Measurements from ENCODE around the gene MED27.

MED27 gene

GRCh38 chr9:132049900-132050299 is 29.8 kb downstream of the MED27 start:
- POLR2A ChIA-PET = no interaction called here
- no peak for DNase-seq (ENCODE audit: low read depth, low spot score)
- CTCF ChIA-PET = interaction anchor here (1.5 kb wide), 1 partner anchor 9 kb away, joined by 3 read pairs; no protein-coding TSS in a partner anchor
- H3K4me3 ChIP-seq (ENCODE audit: low read depth, low read length) = no peak overlapping the region
- TF ChIP-seq CTCF (IDR thresholded peaks at IDR 0.05; ENCODE audit: insufficient read depth, low read length, missing control alignments) = no peak

GRCh38 chr9:132049323-132049882 is 30.3 kb downstream of the MED27 start:
- ChIA-PET POLR2A (no interaction called here), CTCF (interaction anchor here (1.5 kb wide), 1 partner anchor 10 kb away, joined by 3 read pairs; no protein-coding TSS in a partner anchor)

GRCh38 chr9:132048201-132048600 is 31.5 kb downstream of the MED27 start:
- ChIA-PET CTCF (no interaction called here), POLR2A (no interaction called here)
- no peak for DNase-seq (ENCODE audit: low read depth, low spot score)
- H3K4me3 ChIP-seq (ENCODE audit: low read depth, low read length) = no peak overlapping the region
- TF ChIP-seq CTCF (IDR thresholded peaks at IDR 0.05; ENCODE audit: insufficient read depth, low read length, missing control alignments) = no peak

More at GRCh38 chr9:132049323-132049882, 30.3 kb downstream of the MED27 start:
- no peak for TF ChIP-seq CTCF (IDR thresholded peaks at IDR 0.05; ENCODE audit: insufficient read depth, low read length, missing control alignments)
- no peak for DNase-seq (ENCODE audit: low read depth, low spot score)
- H3K4me3 ChIP-seq (ENCODE audit: low read depth, low read length) = no peak overlapping the region

- POLR2A ChIA-PET = no interaction called here
- no peak overlapping the region for H3K4me3 ChIP-seq (ENCODE audit: low read depth, low read length)
- DNase-seq (ENCODE audit: low read depth, low spot score) = no peak
- CTCF ChIA-PET = interaction anchor here (0.6 to 1.4 kb wide), 2 partner anchors 22 to 31 kb away, joined by 3 to 4 read pairs; no protein-coding TSS in a partner anchor
- no peak for TF ChIP-seq CTCF (IDR thresholded peaks at IDR 0.05; ENCODE audit: insufficient read depth, low read length, missing control alignments)
Measured at GRCh38 chr9:132046456-132046855, 33.2 kb downstream of the MED27 start.

- H3K4me3 ChIP-seq (ENCODE audit: low read depth, low read length) = no peak overlapping the region
- DNase-seq (ENCODE audit: low read depth, low spot score) = no peak
- TF ChIP-seq CTCF (IDR thresholded peaks at IDR 0.05; ENCODE audit: insufficient read depth, low read length, missing control alignments) = no peak
- ChIA-PET POLR2A (no interaction called here), CTCF (no interaction called here)
Measured at GRCh38 chr9:132044176-132044875, 35.3 kb downstream of the MED27 start.

GRCh38 chr9:132043708-132044107 is 36.0 kb downstream of the MED27 start:
- H3K4me3 ChIP-seq (ENCODE audit: low read depth, low read length) = no peak overlapping the region
- TF ChIP-seq CTCF (IDR thresholded peaks at IDR 0.05; ENCODE audit: insufficient read depth, low read length, missing control alignments) = no peak
- POLR2A ChIA-PET = no interaction called here
- no peak for DNase-seq (ENCODE audit: low read depth, low spot score)
- CTCF ChIA-PET = no interaction called here

Data from AG04449 (cell line).